Colonic mucosa (tissue), 4 donors: ENCODE data around the gene KIF16B. TPM values are rescaled to one million over a fixed set of nuclear protein-coding genes. Genes with fewer than 3 reads are reported as not detected.

Experiments used
- DNase-seq: peaks from one replicate; pipeline ENCODE4 v3.0.0-alpha.2; 2020
- H3K27ac ChIP-seq: fragments of 200-600 bp; one replicate; pipeline ENCODE4 v1.8.0; 2021
- H3K27me3 ChIP-seq: fragments of 200-600 bp; one replicate; pipeline ENCODE4 v1.8.0; 2021
- H3K36me3 ChIP-seq: fragments of 200-600 bp; one replicate; pipeline ENCODE4 v1.8.0; 2021
- H3K4me1 ChIP-seq: fragments of 200-600 bp; one replicate; pipeline ENCODE4 v1.8.0; 2021; ENCODE audit warnings: mild to moderate bottlenecking
- H3K4me3 ChIP-seq: fragments of 200-600 bp; one replicate; pipeline ENCODE4 v1.8.0; 2021
- H3K9ac ChIP-seq, 2 donors: one replicate each; pipeline ENCODE4 v1.7.0; 2013; ENCODE audit warnings: control low read depth in 2 of 2, low read depth in 2 of 2, low read length in 2 of 2
- H3K9me3 ChIP-seq: fragments of 200-600 bp; one replicate; pipeline ENCODE4 v1.8.0; 2021
- CTCF ChIP-seq: fragments of 200-600 bp; IDR thresholded peaks from one replicate; pipeline ENCODE4 v1.8.0; 2022; ENCODE audit warnings: antibody characterized with exemption, mild to moderate bottlenecking
- intact Hi-C: fragments of 100-400 bp; cut with DNase I; formaldehyde crosslinking; loops from one replicate; pipeline ENCODE4 v1.14.1; 2022
- total RNA-seq, 2 donors: library from RNA; stranded (reverse); fragmentation: NEBNext Ultra II Directional in 1 of 2; extraction: Animal tissue kit (Norgen Biotek cat#: 25700) in 1 of 2; gene quantifications; one replicate each; pipeline ENCODE4 v1.2.1, GENCODE V29; 2021
- donor health status: healthy.
- donor health status: DM: no; HTN: no; CAD: no.
- donor health status: DM: no; HTN: no; CAD: no.

KIF16B gene
- total RNA-seq, 2 donors from 2014 or later: 41.6 to 68.7 TPM

DNA sequence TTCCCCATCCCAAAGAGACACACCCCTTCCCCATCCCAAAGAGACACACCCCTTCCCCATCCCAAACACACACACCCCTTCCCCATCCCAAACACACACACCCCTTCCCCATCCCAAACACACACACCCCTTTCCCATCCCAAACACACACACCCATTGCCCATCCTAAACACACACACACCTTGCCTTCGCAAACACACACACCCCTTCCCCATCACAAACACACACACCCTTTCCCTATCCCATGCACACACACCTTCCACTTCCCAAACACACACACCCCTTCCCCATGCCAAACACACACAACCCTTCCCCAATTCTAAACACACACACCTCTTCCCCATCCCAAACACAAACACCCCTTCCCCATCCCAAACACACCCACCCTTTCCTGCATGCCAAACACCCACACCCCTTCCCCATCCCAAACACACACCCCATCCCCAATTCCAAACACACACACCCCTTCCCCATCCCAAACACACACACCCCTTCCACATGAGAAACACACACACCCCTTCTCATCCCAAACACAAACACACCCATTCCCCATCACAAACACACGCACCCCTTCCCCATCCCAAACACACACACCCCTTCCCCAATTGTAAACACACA, 315.3 kb downstream of the KIF16B start:
- intact Hi-C loops: no loop called here

DNA sequence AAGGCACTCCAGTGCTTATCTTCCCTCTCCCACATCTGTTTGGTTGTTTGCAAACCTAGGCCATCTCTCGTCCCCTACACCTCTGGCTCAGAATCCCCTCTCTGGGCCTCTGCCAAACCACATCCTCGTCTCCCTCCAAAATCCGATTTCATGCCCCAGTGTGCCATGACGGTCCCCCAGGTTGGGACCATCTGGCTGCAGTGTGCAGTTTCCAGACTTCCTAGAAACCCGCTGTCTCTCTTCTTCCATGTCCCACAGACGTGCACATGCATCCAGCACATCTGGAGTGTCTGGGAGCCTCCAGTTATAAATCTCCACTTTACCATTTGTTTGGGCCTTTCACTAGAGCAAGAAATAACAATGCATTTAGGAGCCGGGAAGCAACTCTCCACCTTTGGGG, 316.2 kb downstream of the KIF16B start:
- Histone ChIP-seq H3K9ac (no peak overlapping the region), H3K9me3 (no peaks in the 10 kb centered on the region), H3K27ac (no peak overlapping the region), H3K27me3 (no peaks in the 10 kb centered on the region), H3K4me1 (no peaks in the 10 kb centered on the region), H3K4me3 (no peak overlapping the region), H3K36me3 (no peaks in the 10 kb centered on the region)
- intact Hi-C loops: no loop called here
- TF ChIP-seq CTCF: no peak
- DNase-seq: no peak

More for the DNA sequence above, 315.3 kb downstream of the KIF16B start:
- Histone ChIP-seq H3K4me1 (no peaks in the 10 kb centered on the region), H3K9ac (no peak overlapping the region), H3K4me3 (no peak overlapping the region), H3K27me3 (no peaks in the 10 kb centered on the region), H3K36me3 (no peaks in the 10 kb centered on the region), H3K9me3 (no peaks in the 10 kb centered on the region), H3K27ac (no peak overlapping the region)
- no peak for TF ChIP-seq CTCF
- DNase-seq: no peak

DNA sequence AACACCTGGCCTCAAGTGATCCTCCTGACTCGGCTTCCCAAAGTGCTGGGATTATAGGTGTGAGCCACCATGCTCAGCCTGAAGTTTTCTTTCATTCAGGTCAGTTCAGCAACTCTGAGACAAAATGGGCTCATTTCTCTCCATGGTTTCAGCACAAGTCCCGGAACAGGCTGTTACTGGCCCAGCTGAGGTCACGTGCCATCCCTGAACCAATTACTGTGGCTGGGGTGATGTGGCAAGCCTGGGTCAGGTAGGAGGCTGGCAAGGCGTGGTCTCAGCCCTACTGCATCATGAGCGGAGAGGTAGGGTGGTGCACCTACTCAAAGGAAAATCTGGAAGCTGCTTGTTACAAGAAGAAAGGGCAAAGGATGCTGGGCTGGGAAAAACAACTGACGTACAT, 326.4 kb downstream of the KIF16B start:
- intact Hi-C loops: no loop called here

GRCh38 chr20:16246291-16246690, 327.0 kb downstream of the KIF16B start:
- no peaks in the 10 kb centered on the region for H3K4me1 ChIP-seq
- H3K36me3 ChIP-seq: no peaks in the 10 kb centered on the region
- intact Hi-C loops: no loop called here
- no peak overlapping the region for H3K27ac ChIP-seq
- H3K9ac ChIP-seq: no peak overlapping the region
- H3K4me3 ChIP-seq: no peak overlapping the region
- H3K27me3 ChIP-seq: no peaks in the 10 kb centered on the region
- no peak for TF ChIP-seq CTCF
- DNase-seq: no peak
- no peaks in the 10 kb centered on the region for H3K9me3 ChIP-seq

More for the DNA sequence above, 326.4 kb downstream of the KIF16B start:
- DNase-seq: no peak
- Histone ChIP-seq H3K27ac (no peak overlapping the region), H3K9ac (no peak overlapping the region), H3K36me3 (no peaks in the 10 kb centered on the region), H3K4me1 (no peaks in the 10 kb centered on the region), H3K27me3 (no peaks in the 10 kb centered on the region), H3K9me3 (no peaks in the 10 kb centered on the region), H3K4me3 (no peak overlapping the region)
- no peak for TF ChIP-seq CTCF

DNA sequence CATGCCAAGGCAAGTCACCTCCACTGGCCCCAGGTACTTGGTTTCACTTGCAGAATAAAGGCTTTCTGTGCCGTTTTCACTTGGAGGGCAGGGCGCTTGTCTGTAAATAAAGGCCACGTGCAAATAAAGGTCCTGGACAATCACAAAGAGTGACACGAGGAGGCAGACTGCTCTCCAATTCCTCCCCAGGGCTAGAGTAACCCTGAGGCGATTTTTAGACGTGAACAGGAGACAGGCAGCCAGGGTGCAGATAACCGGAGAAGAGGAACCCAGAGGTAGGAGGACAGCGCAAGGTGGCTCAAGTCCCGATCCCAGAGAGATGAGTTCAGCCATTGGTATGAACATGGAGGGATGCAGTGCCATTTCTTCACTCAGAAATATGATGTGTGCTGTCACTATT, 327.4 kb downstream of the KIF16B start:
- no peak overlapping the region for H3K27ac ChIP-seq
- no peaks in the 10 kb centered on the region for H3K4me1 ChIP-seq
- H3K9me3 ChIP-seq: no peaks in the 10 kb centered on the region
- no peaks in the 10 kb centered on the region for H3K36me3 ChIP-seq
- H3K27me3 ChIP-seq: no peaks in the 10 kb centered on the region
- no peak overlapping the region for H3K9ac ChIP-seq
- intact Hi-C loops: no loop called here
- TF ChIP-seq CTCF: no peak
- no peak overlapping the region for H3K4me3 ChIP-seq
- DNase-seq: no peak
